ENCODE results near the gene AJAP1.

DNA sequence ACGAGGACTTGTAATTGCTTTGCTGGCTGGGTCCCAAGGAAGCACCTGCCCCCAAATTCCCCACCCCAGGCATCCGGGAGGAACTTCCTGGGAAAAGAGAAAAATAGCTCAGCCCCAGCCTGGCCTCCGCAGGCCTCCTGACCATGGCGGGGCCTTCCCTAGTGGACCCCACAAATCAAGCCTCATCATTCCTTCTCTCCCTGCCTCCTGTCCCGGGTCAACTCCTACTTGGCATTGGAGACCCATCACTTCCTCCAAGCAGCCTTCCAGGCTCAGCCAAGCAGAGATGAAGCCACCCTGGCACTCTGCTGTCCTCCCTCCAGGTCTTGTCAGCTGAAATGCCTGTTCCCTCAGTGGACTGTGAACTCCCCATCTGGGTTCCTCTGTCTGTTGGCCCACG is 38.0 kb downstream of the AJAP1 start:
- TF ChIP-seq, protein P1, sequence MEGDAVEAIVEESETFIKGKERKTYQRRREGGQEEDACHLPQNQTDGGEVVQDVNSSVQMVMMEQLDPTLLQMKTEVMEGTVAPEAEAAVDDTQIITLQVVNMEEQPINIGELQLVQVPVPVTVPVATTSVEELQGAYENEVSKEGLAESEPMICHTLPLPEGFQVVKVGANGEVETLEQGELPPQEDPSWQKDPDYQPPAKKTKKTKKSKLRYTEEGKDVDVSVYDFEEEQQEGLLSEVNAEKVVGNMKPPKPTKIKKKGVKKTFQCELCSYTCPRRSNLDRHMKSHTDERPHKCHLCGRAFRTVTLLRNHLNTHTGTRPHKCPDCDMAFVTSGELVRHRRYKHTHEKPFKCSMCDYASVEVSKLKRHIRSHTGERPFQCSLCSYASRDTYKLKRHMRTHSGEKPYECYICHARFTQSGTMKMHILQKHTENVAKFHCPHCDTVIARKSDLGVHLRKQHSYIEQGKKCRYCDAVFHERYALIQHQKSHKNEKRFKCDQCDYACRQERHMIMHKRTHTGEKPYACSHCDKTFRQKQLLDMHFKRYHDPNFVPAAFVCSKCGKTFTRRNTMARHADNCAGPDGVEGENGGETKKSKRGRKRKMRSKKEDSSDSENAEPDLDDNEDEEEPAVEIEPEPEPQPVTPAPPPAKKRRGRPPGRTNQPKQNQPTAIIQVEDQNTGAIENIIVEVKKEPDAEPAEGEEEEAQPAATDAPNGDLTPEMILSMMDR (IDR thresholded peaks at IDR 0.05), result no peak
- no peak for TF ChIP-seq POLR2A (IDR thresholded peaks at IDR 0.05)

Measured in testis (tissue), 2 donors.